K562 (cell line): ENCODE results near the gene ST6GAL1. TPM values are rescaled to one million over a fixed set of nuclear protein-coding genes. Genes with fewer than 3 reads are reported as not detected.

Experiments used
- ATAC-seq: fragments of 200-7000 bp; cut with Tn5 transposase; 3 replicates; pipeline ENCODE4 v1.9.1; 2020; ENCODE audit warnings: moderate library complexity
- BruUV-seq: library from RNA; stranded (reverse); fragments of 400-500 nt; replicated peaks from 2 replicates; lab custom pipeline; 2021; lab: Mats Ljungman, UMichigan
- CTCF ChIA-PET: fragments of 300-600 bp; formaldehyde crosslinking; extraction: SDS; loops from one replicate; lab custom pipeline; 2021; ENCODE audit warnings: low intra/inter-chr PET ratio; lab: Yijun Ruan, JAX
- POLR2A ChIA-PET: fragments of 300-600, 350-650 bp; sonication (Branson Sonifier 250); formaldehyde crosslinking; extraction: SDS; loops from one replicate; lab custom pipeline; 2021; ENCODE audit warnings: antibody characterized with exemption, inconsistent platforms; lab: Yijun Ruan, JAX
- DNase-seq, 4 experiments: peaks; one replicate each; pipeline versions ENCODE4 v3.0.0 to v3.0.0-alpha.2; 2011 to 2018; ENCODE audit warnings: low spot score in 3 of 4, mixed read lengths in 3 of 4; ENCODE audit errors: extremely low read depth in 1 of 4
- FAIRE-seq: peaks from 2 replicates; lab custom pipeline; 2011; peaks lifted over from hg19 to GRCh38; lab: Jason Lieb, UNC
- H2AFZ ChIP-seq: 2 replicates; pipeline ENCODE4 v1.6.0; 2011; ENCODE audit warnings: low read depth, low read length, control low read depth, inconsistent platforms
- H3K27ac ChIP-seq: fragments of 200-600 bp; 3 replicates; pipeline ENCODE4 v1.8.0; 2011; ENCODE audit warnings: low read depth, mild to moderate bottlenecking, control low read depth, inconsistent platforms, low read length, moderate library complexity, mixed read lengths; ENCODE audit errors: extremely low read depth
- H3K27me3 ChIP-seq, 2 experiments: fragments of 300-600 bp in 1 of 2; 2 replicates in 1 of 2; 3 replicates in 1 of 2; pipeline versions ENCODE4 v1.6.0 to v1.8.0; 2011; ENCODE audit warnings: inconsistent platforms in 2 of 2, low read length in 2 of 2, mild to moderate bottlenecking in 1 of 2, mixed read lengths in 1 of 2, moderate library complexity in 1 of 2; ENCODE audit not compliant: control insufficient read depth in 2 of 2, insufficient read depth in 2 of 2
- H3K36me3 ChIP-seq: fragments of 300-600 bp; 3 replicates; pipeline ENCODE4 v1.8.0; 2011; ENCODE audit warnings: mild to moderate bottlenecking, low read length, inconsistent platforms; ENCODE audit not compliant: control insufficient read depth, insufficient read depth
- H3K4me1 ChIP-seq, 2 experiments: fragments of 200-600 bp in 1 of 2; replicated peaks in 1 of 2; 2 replicates in 1 of 2; 3 replicates in 1 of 2; pipeline versions ENCODE4 v1.5.1 to v1.8.0; 2011; ENCODE audit warnings: inconsistent platforms in 2 of 2, low read length in 2 of 2, mild to moderate bottlenecking in 1 of 2, mixed read lengths in 1 of 2, moderate library complexity in 1 of 2; ENCODE audit not compliant: control insufficient read depth in 2 of 2, insufficient read depth in 2 of 2
- H3K4me2 ChIP-seq: 2 replicates; pipeline ENCODE4 v1.6.1; 2011; ENCODE audit warnings: low read length, control low read depth, inconsistent platforms, mixed read lengths; ENCODE audit not compliant: insufficient read depth
- H3K4me3 ChIP-seq: fragments of 200-600 bp; sonication (generic), shearing (Covaris generic); 2 replicates; pipeline ENCODE4 v1.5.1; 2016; ENCODE audit warnings: control low read depth, inconsistent platforms
- H3K79me2 ChIP-seq: fragments of 200-600 bp; 3 replicates; pipeline ENCODE4 v1.8.0; 2011; ENCODE audit warnings: low read length, inconsistent platforms; ENCODE audit not compliant: control insufficient read depth, insufficient read depth
- H3K9ac ChIP-seq, 2 experiments: 2 replicates each; pipeline versions ENCODE4 v1.6.0 to v1.6.1; 2011; ENCODE audit warnings: low read depth in 2 of 2, low read length in 2 of 2, control low read depth in 1 of 2, inconsistent platforms in 1 of 2, mild to moderate bottlenecking in 1 of 2, mixed read lengths in 1 of 2; ENCODE audit not compliant: insufficient read depth in 1 of 2
- H3K9me1 ChIP-seq: one replicate; pipeline ENCODE4 v1.6.0; 2011; ENCODE audit warnings: inconsistent platforms, mild to moderate bottlenecking, low read length, moderate library complexity; ENCODE audit not compliant: control insufficient read depth, insufficient read depth
- H3K9me3 ChIP-seq: replicated peaks from 2 replicates; pipeline ENCODE4 v1.5.1; 2011; ENCODE audit warnings: low read depth, low read length, inconsistent platforms; ENCODE audit not compliant: control insufficient read depth, insufficient read depth
- H4K20me1 ChIP-seq: replicated peaks from 2 replicates; pipeline ENCODE4 v1.6.1; 2011; ENCODE audit warnings: low read length, inconsistent platforms, mixed read lengths; ENCODE audit not compliant: control insufficient read depth, insufficient read depth
- BRF2 ChIP-seq: IDR thresholded peaks from 3 replicates; pipeline ENCODE4 v1.6.1; 2011; ENCODE audit warnings: borderline replicate concordance, mild to moderate bottlenecking; ENCODE audit not compliant: insufficient read length, insufficient read depth
- CEBPB ChIP-seq: fragments of 450-650 bp; IDR thresholded peaks from 2 replicates; pipeline ENCODE4 v1.6.1; 2016; ENCODE audit warnings: missing genetic modification characterization, missing compliant biosample characterization
- CEBPG ChIP-seq, 3 experiments: fragments of 200-800 bp in 1 of 3; sonication (Bioruptor generic) in 1 of 3; sonication (generic) in 1 of 3; formaldehyde crosslinking in 1 of 3; IDR thresholded peaks in 2 of 3; conservative IDR thresholded peaks in 1 of 3; 2 replicates each; pipeline versions ENCODE4 v1.6.1 to v1.8.0; 2016 to 2022; ENCODE audit warnings: missing compliant biosample characterization in 2 of 3, missing genetic modification characterization in 2 of 3, mild to moderate bottlenecking in 1 of 3, missing genetic modification reagents in 1 of 3
- CREM ChIP-seq: IDR thresholded peaks from 2 replicates; pipeline ENCODE4 v1.6.1; 2014; ENCODE audit warnings: antibody characterized with exemption, low read depth
- GTF2E2 ChIP-seq: fragments of 200-800 bp; sonication (Bioruptor generic); IDR thresholded peaks from 2 replicates; pipeline ENCODE4 v1.6.1; 2016; ENCODE audit warnings: missing genetic modification characterization, missing compliant biosample characterization
- HMGN3 ChIP-seq: IDR thresholded peaks from 2 replicates; pipeline ENCODE4 v1.6.1; 2011; ENCODE audit warnings: borderline replicate concordance, low read depth, mild to moderate bottlenecking, mixed read lengths, low read length; ENCODE audit not compliant: insufficient read length; ENCODE audit errors: extremely low read depth
- STAT6 ChIP-seq: sonication (generic); formaldehyde crosslinking; IDR thresholded peaks from 2 replicates; pipeline ENCODE4 v1.8.1; 2023; ENCODE audit warnings: mild to moderate bottlenecking, missing genetic modification reagents
- TAF1 ChIP-seq: IDR thresholded peaks from 2 replicates; pipeline ENCODE4 v1.6.1; 2011; ENCODE audit warnings: mild to moderate bottlenecking, low read length, moderate library complexity; ENCODE audit not compliant: insufficient read depth, control insufficient read depth, severe bottlenecking; ENCODE audit errors: extremely low read depth
- ZNF263 ChIP-seq: sonication (generic); formaldehyde crosslinking; IDR thresholded peaks from 2 replicates; pipeline ENCODE4 v1.8.0; 2022; ENCODE audit warnings: mild to moderate bottlenecking, missing genetic modification reagents, borderline replicate concordance
- WGBS: fragments of 100-300 bp; shearing (Covaris generic); methylation state at CpG from one replicate; pipeline ENCODE4 v1.1.6; 2016; ENCODE audit warnings: low coverage, mixed read lengths; ENCODE audit not compliant: insufficient coverage; ENCODE audit errors: missing lambda C conversion rate; 5-methylcytosine and 5-hydroxymethylcytosine counted together
- in situ Hi-C: fragments of 300-500 bp; cut with MboI; formaldehyde crosslinking; loops from 4 replicates; pipeline ENCODE4 v1.15.0; 2018; ENCODE audit warnings: inconsistent platforms, mixed read lengths
- intact Hi-C: fragments of 100-400 bp; cut with micrococcal nuclease; formaldehyde crosslinking; loops from 2 replicates; pipeline ENCODE4 v1.14.2; 2022
- polyA plus RNA-seq, 8 experiments: library from polyadenylated mRNA; depleted of rRNA in 4 of 8; stranded (reverse) in 5 of 8; unstranded in 3 of 8; fragments of >200 nt; fragmentation: Nextera tagmentation in 2 of 8; fragmentation: Illumina TruSeq in 1 of 8; extraction: Ambion mirVana in 2 of 8; extraction: Trizol in 1 of 8; gene quantifications; 2 replicates each; pipeline versions ENCODE4 v1.2.1 to v1.2.3, GENCODE V29; 2011 to 2014; ENCODE audit warnings: inconsistent platforms in 1 of 8, missing spikeins in 1 of 8
- total RNA-seq, 7 experiments: library from RNA; depleted of rRNA in 6 of 7; stranded (reverse); fragments of >200 nt in 6 of 7; fragmentation: Illumina TruSeq in 2 of 7; extraction: Trizol in 2 of 7; gene quantifications; 2 replicates each; pipeline versions ENCODE4 v1.2.1 to v1.2.3, GENCODE V29; 2011 to 2021; ENCODE audit warnings: low replicate concordance in 1 of 7

The ST6GAL1 gene
- total and polyA plus RNA-seq, 9 of the 15 experiments (the other 6 are each of a cell fraction or from before 2014, with no cell fraction given): 31.9 to 145 (median 71.0) TPM

- no peaks in the 10 kb centered on the region for H3K27me3 ChIP-seq
- WGBS: 64% methylated on average over 4 of the region's 4 CpGs
- intact Hi-C loops: no loop called here
- ATAC-seq (no peak), DNase-seq (no peak), FAIRE-seq (no peak)
- BruUV-seq: no TSS peak
- in situ Hi-C loops: no loop called here
- TF ChIP-seq HMGN3 (no peak), CEBPG (CRISPR knock-in tag; IDR thresholded peaks at IDR 0.05) (peak; percentile 30; the same call in 1 of the 2 replicates), CEBPG (tag; conservative IDR thresholded peaks at IDR 0.05 in 1 of 2, IDR thresholded peaks at IDR 0.05 in 1 of 2) (peak in 1 of 2 experiments; percentile 18; a peak in 1 of 4 replicates), CEBPB (tag) (peak; percentile 22; the same call in 1 of the 2 replicates)
- ChIA-PET POLR2A (interaction anchor here (0.7 kb wide), 2 partner anchors 9 kb away, joined by 3 to 5 read pairs; no protein-coding TSS in a partner anchor), CTCF (no interaction called here)
- no peak overlapping the region for H3K4me2 ChIP-seq
- peaks cover 51% of the 10 kb centered on the region for H3K36me3 ChIP-seq
- H3K9me3 ChIP-seq: no peaks in the 10 kb centered on the region
- no peaks in the 10 kb centered on the region for H4K20me1 ChIP-seq
- H2AFZ ChIP-seq: no peak overlapping the region
- H3K79me2 ChIP-seq: peaks cover 20% of the 10 kb centered on the region; the same call in 1 of the 3 replicates
- peaks cover 4 to 11% of the 10 kb centered on the region in 2 experiments; a peak in 4 of 5 replicates for H3K4me1 ChIP-seq
- no peak overlapping the region for H3K9ac ChIP-seq
- H3K27ac ChIP-seq: no peak overlapping the region
- H3K4me3 ChIP-seq: no peak overlapping the region
- H3K9me1 ChIP-seq: no peaks in the 10 kb centered on the region
Observed at GRCh38 chr3:187013159-187013716, 82.9 kb downstream of the ST6GAL1 start.

GRCh38 chr3:187014417-187014864 is 84.1 kb downstream of the ST6GAL1 start:
- H3K4me2 ChIP-seq: no peak overlapping the region
- ATAC-seq (no peak), DNase-seq (no peak), FAIRE-seq (no peak)
- no peak overlapping the region for H2AFZ ChIP-seq
- peaks cover 23% of the 10 kb centered on the region; the same call in 2 of the 3 replicates for H3K79me2 ChIP-seq
- ChIA-PET POLR2A (no interaction called here), CTCF (no interaction called here)
- no peak overlapping the region for H3K27ac ChIP-seq
- H3K4me3 ChIP-seq: no peak overlapping the region
- WGBS: 83% methylated on average over 2 of the region's 2 CpGs
- no peaks in the 10 kb centered on the region for H3K9me3 ChIP-seq
- H3K27me3 ChIP-seq: no peaks in the 10 kb centered on the region
- peaks cover 60% of the 10 kb centered on the region for H3K36me3 ChIP-seq
- H3K9ac ChIP-seq: peak overlapping the region in 1 of 2 experiments; percentile 0; a peak in 1 of 4 replicates
- H4K20me1 ChIP-seq: no peaks in the 10 kb centered on the region
- no peaks in the 10 kb centered on the region for H3K9me1 ChIP-seq
- BruUV-seq: no TSS peak
- in situ Hi-C loops (no loop called here), intact Hi-C loops (no loop called here)
- peaks cover 5 to 16% of the 10 kb centered on the region in 2 experiments for H3K4me1 ChIP-seq
- TF ChIP-seq BRF2 (no peak), STAT6 (CRISPR knock-in tag) (no peak), CREM (no peak), ZNF263 (CRISPR knock-in tag) (no peak), GTF2E2 (tag) (no peak), TAF1 (no peak)
